ENCODE measurements around the gene INSC.

Gene INSC

DNA sequence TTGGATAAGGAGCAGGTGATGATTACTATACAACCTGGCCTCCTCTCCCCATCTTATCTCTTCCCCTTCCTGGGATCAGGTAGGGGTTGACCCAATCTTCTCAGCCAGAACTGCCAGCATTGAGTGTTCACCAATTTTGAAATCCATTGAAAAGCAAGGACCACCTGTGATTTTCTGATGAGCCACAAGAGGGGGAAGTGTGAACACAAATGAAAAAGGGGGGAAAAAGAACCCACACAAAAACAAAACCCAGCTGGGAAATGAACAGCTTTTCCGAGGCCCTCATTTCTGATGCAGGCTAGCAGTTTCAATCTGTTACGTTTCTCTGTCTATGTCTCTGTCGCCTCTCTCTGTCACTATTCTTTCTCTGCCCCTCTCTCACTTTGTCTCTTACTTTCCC is 161.9 kb downstream of the INSC start:
- DNase-seq (ENCODE audit: low read depth) = no peak
- no peak overlapping the region for H3K4me3 ChIP-seq (ENCODE audit: low read length)
- TF ChIP-seq, protein P1, sequence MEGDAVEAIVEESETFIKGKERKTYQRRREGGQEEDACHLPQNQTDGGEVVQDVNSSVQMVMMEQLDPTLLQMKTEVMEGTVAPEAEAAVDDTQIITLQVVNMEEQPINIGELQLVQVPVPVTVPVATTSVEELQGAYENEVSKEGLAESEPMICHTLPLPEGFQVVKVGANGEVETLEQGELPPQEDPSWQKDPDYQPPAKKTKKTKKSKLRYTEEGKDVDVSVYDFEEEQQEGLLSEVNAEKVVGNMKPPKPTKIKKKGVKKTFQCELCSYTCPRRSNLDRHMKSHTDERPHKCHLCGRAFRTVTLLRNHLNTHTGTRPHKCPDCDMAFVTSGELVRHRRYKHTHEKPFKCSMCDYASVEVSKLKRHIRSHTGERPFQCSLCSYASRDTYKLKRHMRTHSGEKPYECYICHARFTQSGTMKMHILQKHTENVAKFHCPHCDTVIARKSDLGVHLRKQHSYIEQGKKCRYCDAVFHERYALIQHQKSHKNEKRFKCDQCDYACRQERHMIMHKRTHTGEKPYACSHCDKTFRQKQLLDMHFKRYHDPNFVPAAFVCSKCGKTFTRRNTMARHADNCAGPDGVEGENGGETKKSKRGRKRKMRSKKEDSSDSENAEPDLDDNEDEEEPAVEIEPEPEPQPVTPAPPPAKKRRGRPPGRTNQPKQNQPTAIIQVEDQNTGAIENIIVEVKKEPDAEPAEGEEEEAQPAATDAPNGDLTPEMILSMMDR (IDR thresholded peaks at IDR 0.05; ENCODE audit: insufficient read depth, low read depth, low read length, missing control alignments) = no peak

DNA sequence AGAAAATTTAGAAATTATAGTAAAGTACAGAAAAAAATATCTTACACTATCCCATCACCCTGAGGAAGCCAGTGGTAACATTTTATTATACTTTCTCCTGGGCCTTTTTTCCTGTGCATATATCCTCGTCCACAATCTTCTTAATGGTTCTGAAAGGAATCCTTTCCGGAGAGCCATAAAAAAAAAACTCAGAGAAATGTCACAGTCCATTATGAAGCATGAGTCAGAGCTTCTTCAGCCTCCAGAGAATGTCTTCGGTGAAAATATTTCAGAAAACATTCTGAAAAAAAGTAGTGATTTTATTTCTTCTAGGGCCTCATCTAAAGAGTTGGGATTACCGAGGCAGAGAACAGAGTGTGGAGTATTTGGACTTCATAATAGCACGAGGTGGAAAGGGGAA is 163.4 kb downstream of the INSC start:
- TF ChIP-seq, protein P1 (IDR thresholded peaks at IDR 0.05; ENCODE audit: insufficient read depth, low read depth, low read length, missing control alignments) = no peak
- no peak overlapping the region for H3K4me3 ChIP-seq (ENCODE audit: low read length)

DNA sequence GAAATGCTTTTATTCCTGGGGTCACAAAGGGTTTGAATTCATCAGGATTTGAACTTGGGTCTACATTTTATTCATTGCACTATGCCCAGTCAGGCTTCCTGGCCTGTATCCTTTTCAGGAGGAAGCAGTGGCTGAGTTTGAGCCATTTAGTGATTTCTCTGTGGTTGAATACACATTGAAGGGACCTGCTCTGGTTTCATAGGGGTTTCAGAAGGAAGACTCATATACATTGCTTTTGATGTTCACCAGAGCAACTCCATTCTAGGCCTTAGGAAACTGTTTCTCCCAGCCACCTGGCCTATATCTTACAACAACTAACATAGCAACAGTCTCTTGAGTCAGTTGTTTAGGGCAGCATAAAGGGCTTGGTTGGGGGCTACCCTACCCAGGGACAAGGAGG is 165.7 kb downstream of the INSC start:
- TF ChIP-seq, protein P1 (IDR thresholded peaks at IDR 0.05; ENCODE audit: insufficient read depth, low read depth, low read length, missing control alignments) = no peak
- no peak overlapping the region for H3K4me3 ChIP-seq (ENCODE audit: low read length)
- no peak for DNase-seq (ENCODE audit: low read depth)

More for the DNA sequence above, 163.4 kb downstream of the INSC start:
- DNase-seq (ENCODE audit: low read depth) = no peak

DNA sequence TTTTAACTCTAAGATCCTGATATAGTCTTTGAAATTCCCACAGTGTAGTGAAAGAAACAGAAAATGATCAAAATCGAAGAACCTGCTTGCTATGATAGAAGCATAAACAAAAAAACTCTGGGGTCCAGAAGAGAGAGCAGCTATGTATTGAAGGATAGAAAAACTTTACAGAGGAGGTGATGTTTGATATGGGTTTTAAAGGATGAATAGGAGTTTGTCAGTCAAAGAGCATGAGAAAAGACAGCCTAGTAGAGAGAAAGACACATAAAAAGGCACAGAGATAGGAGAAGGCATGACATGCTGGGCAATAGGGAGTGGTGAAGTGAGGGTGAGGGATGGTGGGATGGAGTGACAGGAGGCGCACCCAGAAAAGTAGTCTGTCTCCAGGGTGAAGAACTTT is 168.0 kb downstream of the INSC start:
- no peak for DNase-seq (ENCODE audit: low read depth)
- TF ChIP-seq, protein P1 (IDR thresholded peaks at IDR 0.05; ENCODE audit: insufficient read depth, low read depth, low read length, missing control alignments) = no peak

DNA sequence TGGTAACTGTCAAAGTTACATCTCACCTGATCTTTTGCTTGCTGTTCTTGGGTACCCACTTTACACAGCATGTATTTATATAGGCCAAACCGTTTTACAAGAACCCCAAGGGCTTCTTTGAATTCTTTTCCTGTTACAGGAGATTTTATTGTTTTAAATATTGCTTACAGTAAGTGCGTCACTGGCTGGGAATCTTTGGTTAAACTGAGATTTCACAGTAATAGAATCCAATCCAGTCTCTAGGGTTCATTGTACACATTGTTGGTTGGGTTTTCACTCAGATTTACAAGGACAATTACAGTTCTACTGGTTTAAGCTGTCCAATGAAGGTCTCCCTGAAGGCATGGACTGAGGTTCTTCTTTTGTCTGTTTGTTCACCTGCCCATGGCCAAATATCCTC is 171.7 kb downstream of the INSC start:
- TF ChIP-seq, protein P1 (IDR thresholded peaks at IDR 0.05; ENCODE audit: insufficient read depth, low read depth, low read length, missing control alignments) = no peak
- no peak for DNase-seq (ENCODE audit: low read depth)
- no peak overlapping the region for H3K4me3 ChIP-seq (ENCODE audit: low read length)

More for the DNA sequence above, 168.0 kb downstream of the INSC start:
- no peak overlapping the region for H3K4me3 ChIP-seq (ENCODE audit: low read length)

DNA sequence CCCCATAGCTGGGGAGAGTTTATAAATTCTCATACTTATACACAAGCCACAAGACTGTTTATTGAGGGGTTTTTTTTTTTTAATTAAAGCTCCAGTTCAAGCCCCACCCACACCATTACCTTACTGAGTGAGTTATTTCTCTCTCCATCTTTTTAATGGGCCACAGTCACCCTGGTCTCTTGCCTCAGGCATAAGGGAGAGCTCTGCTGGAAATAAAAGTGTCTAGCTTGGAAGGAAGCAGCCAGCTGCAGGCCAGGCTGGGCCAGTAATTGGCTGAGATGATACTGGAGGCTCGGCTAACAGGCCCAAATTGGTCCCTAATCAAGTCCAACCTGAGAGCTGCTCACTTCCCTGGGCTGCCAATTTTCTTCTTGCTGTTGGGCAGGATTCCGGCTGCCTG is 174.1 kb downstream of the INSC start:
- no peak for DNase-seq (ENCODE audit: low read depth)
- no peak overlapping the region for H3K4me3 ChIP-seq (ENCODE audit: low read length)
- TF ChIP-seq, protein P1 (IDR thresholded peaks at IDR 0.05; ENCODE audit: insufficient read depth, low read depth, low read length, missing control alignments) = no peak

DNA sequence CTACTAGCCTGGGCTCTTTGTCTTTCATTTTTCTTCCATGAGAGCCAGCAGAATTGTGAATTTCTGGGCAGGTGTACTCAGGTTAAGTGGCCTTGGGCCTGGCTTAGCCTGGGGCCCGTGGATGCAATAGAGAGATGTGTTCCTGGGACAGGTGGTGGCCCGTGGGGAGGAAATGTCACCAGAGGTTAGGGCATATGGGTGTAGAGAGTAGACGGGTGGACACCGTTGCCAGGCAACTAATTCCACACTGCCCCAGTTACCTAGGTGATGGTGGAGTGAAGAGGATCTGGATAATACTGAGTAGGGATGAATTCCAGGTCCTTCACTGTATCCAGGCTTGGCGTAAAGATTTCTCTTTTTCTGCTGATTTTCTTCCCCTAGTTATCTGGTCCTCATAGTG is 175.0 kb downstream of the INSC start:
- TF ChIP-seq, protein P1 (IDR thresholded peaks at IDR 0.05; ENCODE audit: insufficient read depth, low read depth, low read length, missing control alignments) = no peak
- H3K4me3 ChIP-seq (ENCODE audit: low read length) = no peak overlapping the region
- DNase-seq (ENCODE audit: low read depth) = no peak

All from epithelial cell of esophagus (primary cell).